ENCODE results near the gene PSMA4.

DNA sequence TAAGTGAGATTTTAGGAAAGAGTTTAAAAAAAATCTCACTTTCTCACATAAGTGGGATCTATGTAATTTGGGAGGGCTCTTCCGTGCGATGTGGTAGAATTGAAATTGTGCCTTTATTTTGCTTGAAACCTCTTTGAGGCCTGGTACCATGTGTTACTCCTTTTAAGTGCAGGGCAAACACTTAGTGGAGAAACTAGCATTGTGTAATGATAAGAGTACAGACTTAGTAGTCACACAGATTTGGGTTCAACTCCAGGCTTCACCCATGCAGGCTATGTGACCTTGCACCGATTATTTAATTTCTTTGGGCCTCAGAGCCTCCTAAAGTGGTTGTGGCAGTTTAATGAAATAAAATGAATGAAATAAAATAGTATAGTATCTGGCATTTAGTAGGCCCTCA is 2.4 kb downstream of the PSMA4 start:
- TF ChIP-seq, protein P1, sequence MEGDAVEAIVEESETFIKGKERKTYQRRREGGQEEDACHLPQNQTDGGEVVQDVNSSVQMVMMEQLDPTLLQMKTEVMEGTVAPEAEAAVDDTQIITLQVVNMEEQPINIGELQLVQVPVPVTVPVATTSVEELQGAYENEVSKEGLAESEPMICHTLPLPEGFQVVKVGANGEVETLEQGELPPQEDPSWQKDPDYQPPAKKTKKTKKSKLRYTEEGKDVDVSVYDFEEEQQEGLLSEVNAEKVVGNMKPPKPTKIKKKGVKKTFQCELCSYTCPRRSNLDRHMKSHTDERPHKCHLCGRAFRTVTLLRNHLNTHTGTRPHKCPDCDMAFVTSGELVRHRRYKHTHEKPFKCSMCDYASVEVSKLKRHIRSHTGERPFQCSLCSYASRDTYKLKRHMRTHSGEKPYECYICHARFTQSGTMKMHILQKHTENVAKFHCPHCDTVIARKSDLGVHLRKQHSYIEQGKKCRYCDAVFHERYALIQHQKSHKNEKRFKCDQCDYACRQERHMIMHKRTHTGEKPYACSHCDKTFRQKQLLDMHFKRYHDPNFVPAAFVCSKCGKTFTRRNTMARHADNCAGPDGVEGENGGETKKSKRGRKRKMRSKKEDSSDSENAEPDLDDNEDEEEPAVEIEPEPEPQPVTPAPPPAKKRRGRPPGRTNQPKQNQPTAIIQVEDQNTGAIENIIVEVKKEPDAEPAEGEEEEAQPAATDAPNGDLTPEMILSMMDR (conservative IDR thresholded peaks at IDR 0.05) = no peak
- no peak for TF ChIP-seq EZH2 (IDR thresholded peaks at IDR 0.05; ENCODE audit: low read depth)

Data from PC-9 (cell line).